Gastroesophageal sphincter (tissue), 4 donors: ENCODE data around the gene DAAM1. TPM values are rescaled to one million over a fixed set of nuclear protein-coding genes. Genes with fewer than 3 reads are reported as not detected.

Experiments used
- ATAC-seq: fragments of 150-250 bp; one replicate; pipeline ENCODE4 v1.9.1; 2016; ENCODE audit warnings: mild to moderate bottlenecking, moderate library complexity
- H3K27ac ChIP-seq, 4 donors: fragments of 200-600 bp; sonication (generic) in 3 of 4; 1 replicate in 3 of 4; 2 replicates in 1 of 4; pipeline ENCODE4 v1.5.1; 2016 to 2019
- H3K27me3 ChIP-seq: fragments of 200-600 bp; sonication (generic); one replicate; pipeline ENCODE4 v1.5.1; 2019
- H3K36me3 ChIP-seq, 2 donors: fragments of 200-600 bp; sonication (generic); one replicate each; pipeline ENCODE4 v1.5.1; 2019; ENCODE audit warnings: control low read depth in 1 of 2
- H3K4me1 ChIP-seq, 3 donors: fragments of 200-600 bp; sonication (generic); 1 replicate in 2 of 3; 2 replicates in 1 of 3; pipeline ENCODE4 v1.5.1; 2016 to 2019; ENCODE audit warnings: control low read depth in 2 of 3
- H3K4me3 ChIP-seq, 2 donors: fragments of 200-600 bp; sonication (generic); one replicate each; pipeline ENCODE4 v1.5.1; 2019; ENCODE audit warnings: mild to moderate bottlenecking in 1 of 2, moderate library complexity in 1 of 2
- H3K9me3 ChIP-seq, 3 donors: fragments of 200-600 bp; sonication (generic); one replicate each; pipeline ENCODE4 v1.5.1; 2017 to 2019; ENCODE audit warnings: control low read depth in 2 of 3
- EP300 ChIP-seq: sonication (generic); formaldehyde crosslinking; IDR thresholded peaks from one replicate; pipeline ENCODE4 v1.6.1; 2017; ENCODE audit warnings: antibody characterized with exemption, mild to moderate bottlenecking
- POLR2A ChIP-seq, 2 donors: fragments of 450-650 bp; IDR thresholded peaks; one replicate each; pipeline ENCODE4 v1.6.1; 2017; ENCODE audit warnings: antibody characterized with exemption in 2 of 2, mild to moderate bottlenecking in 2 of 2, moderate library complexity in 1 of 2
- POLR2AphosphoS5 ChIP-seq: sonication (generic); formaldehyde crosslinking; IDR thresholded peaks from one replicate; pipeline ENCODE4 v1.6.1; 2017; ENCODE audit warnings: antibody characterized with exemption
- WGBS, 2 donors: methylation state at CpG; one replicate each; pipeline ENCODE4 v1.1.5; 2018; ENCODE audit warnings: low coverage in 1 of 2; 5-methylcytosine and 5-hydroxymethylcytosine counted together
- total RNA-seq, 4 donors: library from RNA; depleted of rRNA; stranded (reverse); fragments of >200 nt; gene quantifications; one replicate each; pipeline ENCODE4 v1.1.0, GENCODE V29; 2016
- TF ChIP-seq, protein P1 (sequence below), 4 experiments: fragments of 200-600 bp in 2 of 4; fragments of 450-650 bp in 2 of 4; sonication (generic) in 1 of 4; IDR thresholded peaks; one replicate each; pipeline ENCODE4 v1.5.1; 2017 to 2019; ENCODE audit warnings: antibody characterized with exemption in 4 of 4, mild to moderate bottlenecking in 2 of 4, moderate library complexity in 2 of 4

The DAAM1 gene
- total RNA-seq, 4 donors from 2014 or later: 64.0 to 124 (median 87.3) TPM

- Histone ChIP-seq H3K36me3 (no peaks in the 10 kb centered on the region), H3K9me3 (no peaks in the 10 kb centered on the region), H3K27ac (peak overlapping the region in 3 of 4 donors; percentile 29 to 98 (median 93)), H3K4me3 (no peak overlapping the region), H3K27me3 (no peaks in the 10 kb centered on the region), H3K4me1 (peaks cover 22 to 98% (median 22%) of the 10 kb centered on the region in 3 donors)
- TF ChIP-seq POLR2AphosphoS5 (no peak), POLR2A (IDR thresholded peaks at IDR 0.05) (no peak), EP300 (no peak)
- TF ChIP-seq, protein P1, sequence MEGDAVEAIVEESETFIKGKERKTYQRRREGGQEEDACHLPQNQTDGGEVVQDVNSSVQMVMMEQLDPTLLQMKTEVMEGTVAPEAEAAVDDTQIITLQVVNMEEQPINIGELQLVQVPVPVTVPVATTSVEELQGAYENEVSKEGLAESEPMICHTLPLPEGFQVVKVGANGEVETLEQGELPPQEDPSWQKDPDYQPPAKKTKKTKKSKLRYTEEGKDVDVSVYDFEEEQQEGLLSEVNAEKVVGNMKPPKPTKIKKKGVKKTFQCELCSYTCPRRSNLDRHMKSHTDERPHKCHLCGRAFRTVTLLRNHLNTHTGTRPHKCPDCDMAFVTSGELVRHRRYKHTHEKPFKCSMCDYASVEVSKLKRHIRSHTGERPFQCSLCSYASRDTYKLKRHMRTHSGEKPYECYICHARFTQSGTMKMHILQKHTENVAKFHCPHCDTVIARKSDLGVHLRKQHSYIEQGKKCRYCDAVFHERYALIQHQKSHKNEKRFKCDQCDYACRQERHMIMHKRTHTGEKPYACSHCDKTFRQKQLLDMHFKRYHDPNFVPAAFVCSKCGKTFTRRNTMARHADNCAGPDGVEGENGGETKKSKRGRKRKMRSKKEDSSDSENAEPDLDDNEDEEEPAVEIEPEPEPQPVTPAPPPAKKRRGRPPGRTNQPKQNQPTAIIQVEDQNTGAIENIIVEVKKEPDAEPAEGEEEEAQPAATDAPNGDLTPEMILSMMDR (IDR thresholded peaks at IDR 0.05): no peak
- no peak for ATAC-seq
- WGBS, 2 donors: 79 to 84% methylated on average over 5 of the region's 5 CpGs
Observed at GRCh38 chr14:59199205-59199604, 10.7 kb downstream of the DAAM1 start.

DNA sequence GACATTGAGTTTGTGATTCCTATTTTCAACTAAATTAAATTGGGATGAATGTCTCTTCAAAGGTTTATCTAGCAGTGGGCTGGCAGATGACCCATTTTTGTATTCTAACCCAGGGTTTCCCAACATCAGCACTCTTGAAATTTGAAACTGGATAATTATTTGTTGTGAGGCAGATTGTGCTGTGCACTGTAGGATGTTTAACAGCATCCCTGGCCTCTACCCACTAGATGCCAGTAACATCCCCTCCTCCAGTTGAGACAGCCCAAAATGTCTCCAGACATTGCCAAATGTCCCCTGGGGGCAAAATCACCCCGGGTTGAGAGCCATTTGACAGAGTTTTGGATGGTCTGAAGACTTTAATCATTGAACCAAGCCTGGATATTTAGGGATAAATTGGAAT, 11.1 kb downstream of the DAAM1 start:
- no peak for TF ChIP-seq POLR2A (IDR thresholded peaks at IDR 0.05)
- WGBS, 2 donors: 67% methylated on average over 1 of the region's 1 CpG; no CpG with 5 or more reads in 1 of the 2 donors
- H3K27me3 ChIP-seq: no peaks in the 10 kb centered on the region
- peak overlapping the region in 3 of 4 donors; percentile 44 to 98 (median 93) for H3K27ac ChIP-seq
- no peaks in the 10 kb centered on the region for H3K36me3 ChIP-seq
- no peak overlapping the region for H3K4me3 ChIP-seq
- no peak for ATAC-seq
- no peaks in the 10 kb centered on the region for H3K9me3 ChIP-seq
- peaks cover 19 to 98% (median 24%) of the 10 kb centered on the region in 3 donors for H3K4me1 ChIP-seq

DNA sequence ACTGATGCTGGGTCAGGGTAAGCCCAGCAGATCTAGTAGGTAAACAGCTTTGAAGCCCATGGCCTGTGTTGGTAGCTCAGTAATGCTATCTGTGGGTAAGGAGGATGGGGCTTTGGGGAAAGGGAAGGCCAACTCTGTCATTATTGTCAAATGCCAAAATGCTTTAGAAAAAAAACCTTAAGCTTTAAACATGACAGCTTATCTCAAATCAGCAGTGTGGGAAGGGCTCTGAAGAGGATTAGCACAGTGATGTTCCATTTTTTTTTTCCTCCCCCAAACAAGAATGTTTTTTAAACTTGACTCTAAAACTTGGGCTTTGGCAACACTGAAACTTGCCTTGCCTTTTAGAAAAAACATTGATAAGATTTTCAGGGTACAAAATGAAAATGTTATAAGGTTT, 11.7 kb downstream of the DAAM1 start:
- Histone ChIP-seq H3K9me3 (no peaks in the 10 kb centered on the region), H3K4me1 (peaks cover 16 to 98% (median 25%) of the 10 kb centered on the region in 3 donors), H3K27me3 (no peaks in the 10 kb centered on the region), H3K4me3 (no peak overlapping the region), H3K27ac (peak overlapping the region; percentile 30 to 98 (median 68)), H3K36me3 (no peaks in the 10 kb centered on the region)
- ATAC-seq: no peak
- TF ChIP-seq, protein P1 (IDR thresholded peaks at IDR 0.05): no peak
- no peak for TF ChIP-seq EP300
- TF ChIP-seq POLR2AphosphoS5: no peak
- no peak for TF ChIP-seq POLR2A (IDR thresholded peaks at IDR 0.05)

DNA sequence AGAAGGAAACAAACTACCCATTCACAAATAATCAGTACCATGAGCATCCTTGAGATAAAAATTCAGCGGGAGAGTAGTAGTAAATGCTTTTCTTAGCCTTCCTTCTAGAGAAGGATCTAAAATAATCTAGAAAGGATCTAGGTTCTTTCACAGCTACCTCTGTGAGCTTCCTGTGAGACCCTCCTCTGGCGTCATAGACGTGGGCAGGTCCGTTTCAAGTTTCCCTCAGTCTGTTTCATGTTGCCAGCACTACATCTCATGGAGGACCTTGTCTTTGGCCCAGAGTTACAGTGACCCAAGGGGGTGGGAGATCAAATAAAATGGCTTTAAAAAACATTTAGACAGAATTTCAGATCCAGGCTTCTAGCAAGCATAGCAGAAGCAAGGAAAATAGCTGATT, 13.6 kb downstream of the DAAM1 start:
- H3K9me3 ChIP-seq: no peaks in the 10 kb centered on the region
- H3K27ac ChIP-seq: peak overlapping the region in 1 of 4 donors; percentile 12
- TF ChIP-seq EP300 (no peak), POLR2AphosphoS5 (no peak), POLR2A (IDR thresholded peaks at IDR 0.05) (no peak)
- TF ChIP-seq, protein P1 (IDR thresholded peaks at IDR 0.05): no peak
- H3K4me3 ChIP-seq: no peak overlapping the region
- no peak for ATAC-seq
- H3K4me1 ChIP-seq: peaks cover 16 to 98% (median 27%) of the 10 kb centered on the region in 3 donors
- WGBS, 2 donors: 70 to 75% methylated on average over 1 to 4 of the region's 4 CpGs
- H3K36me3 ChIP-seq: no peaks in the 10 kb centered on the region
- H3K27me3 ChIP-seq: no peaks in the 10 kb centered on the region

- no peak overlapping the region for H3K4me3 ChIP-seq
- H3K27me3 ChIP-seq: no peaks in the 10 kb centered on the region
- no peaks in the 10 kb centered on the region for H3K36me3 ChIP-seq
- H3K9me3 ChIP-seq: no peaks in the 10 kb centered on the region
- peak overlapping the region in 2 of 4 donors; percentile 7 to 28 for H3K27ac ChIP-seq
- no peak for ATAC-seq
- 60 to 69% methylated on average over 2 of the region's 2 CpGs for WGBS, 2 donors
- TF ChIP-seq POLR2AphosphoS5: no peak
- TF ChIP-seq, protein P1 (IDR thresholded peaks at IDR 0.05): no peak
- TF ChIP-seq EP300: no peak
- TF ChIP-seq POLR2A (IDR thresholded peaks at IDR 0.05): no peak
- H3K4me1 ChIP-seq: peaks cover 11 to 98% (median 24%) of the 10 kb centered on the region in 3 donors
Observed at GRCh38 chr14:59204305-59204704, 15.8 kb downstream of the DAAM1 start.
